Aorta (tissue), 5 donors: ENCODE results near the gene TREML1. TPM values are rescaled to one million over a fixed set of nuclear protein-coding genes. Genes with fewer than 3 reads are reported as not detected.
"Not testable (repeated sequence)": the region's sequence is repeated elsewhere in the genome, so short reads cannot be mapped to it uniquely, and the experiment has no call there.

ENCODE experiments used
- ATAC-seq: fragments of 200-7000 bp; cut with Tn5 transposase; one replicate; pipeline ENCODE4 v1.9.1; 2022; ENCODE audit warnings: moderate library complexity; ENCODE audit not compliant: low FRiP score
- DNase-seq, 2 donors: peaks; one replicate each; pipeline ENCODE4 v3.0.0-alpha.2; 2020
- H3K27ac ChIP-seq, 2 donors: one replicate each; pipeline ENCODE4 v1.5.1; 2013; ENCODE audit warnings: low read length in 2 of 2, mild to moderate bottlenecking in 2 of 2, moderate library complexity in 2 of 2, control low read depth in 1 of 2, inconsistent platforms in 1 of 2, low read depth in 1 of 2
- H3K27me3 ChIP-seq, 2 donors: one replicate each; pipeline ENCODE4 v1.6.1; 2013; ENCODE audit warnings: control low read depth in 1 of 2, low read length in 1 of 2, mild to moderate bottlenecking in 1 of 2, moderate library complexity in 1 of 2; ENCODE audit not compliant: insufficient read depth in 2 of 2, control insufficient read depth in 1 of 2
- H3K36me3 ChIP-seq, 2 donors: one replicate each; pipeline ENCODE4 v1.6.1; 2013; ENCODE audit warnings: control low read depth in 1 of 2, low read length in 1 of 2, mild to moderate bottlenecking in 1 of 2; ENCODE audit not compliant: insufficient read depth in 2 of 2, control insufficient read depth in 1 of 2
- H3K4me1 ChIP-seq, 2 donors: one replicate each; pipeline ENCODE4 v1.6.1; 2013; ENCODE audit warnings: low read length in 2 of 2, control low read depth in 1 of 2, mild to moderate bottlenecking in 1 of 2, moderate library complexity in 1 of 2; ENCODE audit not compliant: insufficient read depth in 2 of 2, control insufficient read depth in 1 of 2
- H3K4me3 ChIP-seq, 2 donors: one replicate each; pipeline ENCODE4 v1.5.1; 2013; ENCODE audit warnings: low read length in 2 of 2, control low read depth in 1 of 2, mild to moderate bottlenecking in 1 of 2
- H3K9me3 ChIP-seq: one replicate; pipeline ENCODE4 v1.6.1; 2013; ENCODE audit warnings: mild to moderate bottlenecking, low read length; ENCODE audit not compliant: control insufficient read depth
- WGBS, 2 donors: extraction: QIAGEN DNeasy Blood & Tissue Kit; methylation state at CpG; one replicate each; pipeline ENCODE4 v1.1.7; 2013; 5-methylcytosine and 5-hydroxymethylcytosine counted together
- intact Hi-C, 2 donors: fragments of 100-400 bp; cut with DNase I; formaldehyde crosslinking; loops; one replicate each; pipeline versions ENCODE4 v1.14.2 to v1.15.0; 2022
- polyA plus RNA-seq, 2 donors: library from polyadenylated mRNA; stranded (reverse); fragments of 200-250 nt; gene quantifications; one replicate each; pipeline ENCODE4 v1.2.3, GENCODE V29; 2013
- total RNA-seq, 2 donors: library from RNA; stranded (reverse); fragmentation: NEBNext Ultra II Directional; extraction: Animal tissue kit (Norgen Biotek cat#: 25700); gene quantifications; one replicate each; pipeline ENCODE4 v1.2.1, GENCODE V29; 2021
- donor health status: healthy with polysubstance abuse.
- donor health status: Bipolar disorder and iron deficiency.
- donor health status: DM: no; HTN: no; CAD: no.
- donor health status: DM: no; HTN: no; CAD: no.
- donor health status: DM: yes; HTN: yes; CAD: no.

Gene TREML1
- total and polyA plus RNA-seq, 4 donors = 1.2 to 1.7 TPM; not detected in 2

GRCh38 chr6:41193171-41193734, 39.1 kb upstream of the TREML1 start:
- Histone ChIP-seq H3K27me3 (no peaks in the 10 kb centered on the region), H3K4me1 (no peaks in the 10 kb centered on the region), H3K36me3 (no peaks in the 10 kb centered on the region), H3K4me3 (no peak overlapping the region), H3K9me3 (peaks cover 5% of the 10 kb centered on the region), H3K27ac (no peak overlapping the region)
- DNase-seq (no peak), ATAC-seq (no peak)
- intact Hi-C loops = no loop called here
- WGBS, 2 donors = 71 to 76% methylated on average over 5 of the region's 5 CpGs

- ATAC-seq (no peak), DNase-seq (peak in 1 of 2 donors; percentile 61)
- no peaks in the 10 kb centered on the region for H3K36me3 ChIP-seq
- intact Hi-C loops = no loop called here
- no peak overlapping the region for H3K27ac ChIP-seq
- H3K4me3 ChIP-seq = no peak overlapping the region
- peaks cover 5% of the 10 kb centered on the region for H3K9me3 ChIP-seq
- 15 to 25% methylated on average over 4 to 6 of the region's 6 CpGs for WGBS, 2 donors
- no peaks in the 10 kb centered on the region for H3K27me3 ChIP-seq
- no peaks in the 10 kb centered on the region for H3K4me1 ChIP-seq
Measured at GRCh38 chr6:41191569-41191968, 37.4 kb upstream of the TREML1 start.

- Histone ChIP-seq H3K4me1 (no peaks in the 10 kb centered on the region), H3K9me3 (peaks cover 5% of the 10 kb centered on the region), H3K36me3 (no peaks in the 10 kb centered on the region), H3K27ac (no peak overlapping the region), H3K4me3 (no peak overlapping the region), H3K27me3 (no peaks in the 10 kb centered on the region)
- no peak for ATAC-seq
- 72 to 82% methylated on average over 3 of the region's 3 CpGs for WGBS, 2 donors
- no peak for DNase-seq
- intact Hi-C loops = no loop called here
Measured at GRCh38 chr6:41190791-41191190, 36.6 kb upstream of the TREML1 start.

- intact Hi-C loops = no loop called here
- DNase-seq (no peak), ATAC-seq (no peak)
- WGBS, 2 donors = 98% methylated on average over 2 of the region's 2 CpGs
- Histone ChIP-seq H3K4me1 (no peaks in the 10 kb centered on the region), H3K36me3 (no peaks in the 10 kb centered on the region), H3K4me3 (no peak overlapping the region), H3K27me3 (no peaks in the 10 kb centered on the region), H3K27ac (no peak overlapping the region), H3K9me3 (peaks cover 5% of the 10 kb centered on the region)
Measured at GRCh38 chr6:41189967-41190366, 35.8 kb upstream of the TREML1 start.

- H3K27me3 ChIP-seq, H3K36me3 ChIP-seq, H3K4me3 ChIP-seq, intact Hi-C loops, ATAC-seq, H3K27ac ChIP-seq, H3K4me1 ChIP-seq, DNase-seq, H3K9me3 ChIP-seq: not testable (repeated sequence)
Measured at GRCh38 chr6:41189046-41189445, 34.9 kb upstream of the TREML1 start.

- intact Hi-C loops = no loop called here
- H3K27ac ChIP-seq = no peak overlapping the region
- DNase-seq = no peak
- no peaks in the 10 kb centered on the region for H3K4me1 ChIP-seq
- no peak for ATAC-seq
- WGBS, 2 donors = 83 to 85% methylated on average over 8 of the region's 8 CpGs
- H3K9me3 ChIP-seq = peaks cover 5% of the 10 kb centered on the region
- no peak overlapping the region for H3K4me3 ChIP-seq
- no peaks in the 10 kb centered on the region for H3K27me3 ChIP-seq
- H3K36me3 ChIP-seq = no peaks in the 10 kb centered on the region
Measured at GRCh38 chr6:41187924-41188886, 34.1 kb upstream of the TREML1 start.

- 69 to 78% methylated on average over 10 of the region's 10 CpGs for WGBS, 2 donors
- ATAC-seq = no peak
Measured at GRCh38 chr6:41186031-41186562, 31.9 kb upstream of the TREML1 start.

GRCh38 chr6:41184761-41185160, 30.6 kb upstream of the TREML1 start:
- no peak overlapping the region for H3K4me3 ChIP-seq
- ATAC-seq = no peak
- H3K27me3 ChIP-seq = no peaks in the 10 kb centered on the region
- WGBS, 2 donors = 76 to 79% methylated on average over 6 to 7 of the region's 7 CpGs
- DNase-seq = no peak
- H3K4me1 ChIP-seq = no peaks in the 10 kb centered on the region
- peaks cover under 1% of the 10 kb centered on the region for H3K9me3 ChIP-seq
- no peaks in the 10 kb centered on the region for H3K36me3 ChIP-seq
- intact Hi-C loops = no loop called here
- H3K27ac ChIP-seq = no peak overlapping the region

More at GRCh38 chr6:41186031-41186562, 31.9 kb upstream of the TREML1 start:
- DNase-seq = no peak
- intact Hi-C loops = no loop called here
- Histone ChIP-seq H3K4me3 (no peak overlapping the region), H3K27me3 (no peaks in the 10 kb centered on the region), H3K4me1 (no peaks in the 10 kb centered on the region), H3K36me3 (no peaks in the 10 kb centered on the region), H3K27ac (no peak overlapping the region), H3K9me3 (peaks cover 5% of the 10 kb centered on the region)
